Measurements from ENCODE around the gene GRIP2.

The GRIP2 gene

DNA sequence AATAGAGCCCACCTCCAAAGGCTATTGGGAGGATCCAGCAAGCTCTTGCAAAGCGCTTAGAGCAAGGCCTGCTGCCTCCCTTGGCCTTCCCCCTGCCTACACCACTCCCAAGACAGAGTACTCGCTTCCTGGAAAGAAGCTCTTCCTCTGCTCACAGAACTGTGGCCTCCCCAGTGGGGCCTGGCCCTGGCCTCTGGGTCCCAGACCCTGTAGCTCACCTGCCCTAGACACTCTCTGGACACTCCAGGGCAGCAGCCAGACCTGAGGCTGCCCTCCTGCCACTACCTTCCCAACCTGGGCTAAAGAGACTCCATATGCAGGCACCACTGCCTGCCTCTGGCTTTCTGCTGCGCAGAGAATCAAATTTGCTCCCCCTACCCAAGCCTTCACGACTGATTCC, 49.9 kb downstream of the GRIP2 start:
- Histone ChIP-seq H3K4ac (ENCODE audit: low read depth, low read length) (no peak overlapping the region), H3K27ac (ENCODE audit: low read depth, low read length) (no peak overlapping the region), H3K27me3 (ENCODE audit: insufficient read depth, low read length, poor library complexity) (no peaks in the 10 kb centered on the region), H3K9ac (ENCODE audit: low read length) (no peak overlapping the region), H4K8ac (ENCODE audit: low read depth, low read length) (no peak overlapping the region), H2AK5ac (ENCODE audit: low read length) (no peak overlapping the region), H3K4me1 (ENCODE audit: control insufficient read depth, low read depth, low read length) (no peaks in the 10 kb centered on the region), H3K23ac (ENCODE audit: low read length) (no peak overlapping the region), H3K79me2 (ENCODE audit: control insufficient read depth, insufficient read depth, low read length) (no peaks in the 10 kb centered on the region), H2BK15ac (replicated peaks; ENCODE audit: low read depth) (no peak overlapping the region), H3K79me1 (ENCODE audit: low read length) (no peaks in the 10 kb centered on the region), H2BK120ac (ENCODE audit: low read depth, low read length) (no peak overlapping the region), H3K4me2 (ENCODE audit: low read length) (no peak overlapping the region), H3K4me3 (ENCODE audit: low read length) (no peak overlapping the region), H4K5ac (ENCODE audit: low read length) (no peak overlapping the region), H3K36me3 (ENCODE audit: control insufficient read depth, insufficient read depth, low read length) (peaks cover 2% of the 10 kb centered on the region), H3K56ac (ENCODE audit: low read length) (no peak overlapping the region), H3K18ac (ENCODE audit: low read length) (no peak overlapping the region), H2BK5ac (ENCODE audit: low read length) (no peak overlapping the region)
- no peak for DNase-seq
- no CpG with 5 or more reads among the region's 4 CpGs for WGBS (ENCODE audit: extremely low coverage, insufficient coverage, low lambda C conversion rate)

DNA sequence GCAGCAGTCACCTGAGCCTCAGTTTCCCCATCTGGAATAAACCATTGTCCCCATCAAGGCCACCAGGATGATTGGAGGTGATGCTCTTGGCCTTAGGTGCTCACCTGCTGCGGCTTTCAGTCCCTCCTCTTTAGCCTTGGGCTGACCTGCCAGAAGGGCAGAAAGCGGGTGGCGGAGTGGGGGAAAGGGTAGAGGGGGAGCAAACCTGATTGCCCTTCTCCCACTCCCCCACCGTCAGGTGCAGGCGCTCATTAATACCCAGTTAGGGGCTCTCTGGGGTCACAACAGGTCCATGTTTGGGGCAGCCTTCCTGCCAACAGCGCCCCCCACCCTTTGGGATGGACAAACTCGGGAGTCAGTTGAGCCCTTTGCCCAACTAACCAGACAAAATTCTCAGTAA, 50.5 kb downstream of the GRIP2 start:
- Histone ChIP-seq H3K4me2 (ENCODE audit: low read length) (no peak overlapping the region), H3K23ac (ENCODE audit: low read length) (no peak overlapping the region), H2BK15ac (replicated peaks; ENCODE audit: low read depth) (no peak overlapping the region), H3K4me1 (ENCODE audit: control insufficient read depth, low read depth, low read length) (no peaks in the 10 kb centered on the region), H3K79me2 (ENCODE audit: control insufficient read depth, insufficient read depth, low read length) (no peaks in the 10 kb centered on the region), H2BK120ac (ENCODE audit: low read depth, low read length) (no peak overlapping the region), H3K56ac (ENCODE audit: low read length) (no peak overlapping the region), H4K5ac (ENCODE audit: low read length) (no peak overlapping the region), H3K4ac (ENCODE audit: low read depth, low read length) (no peak overlapping the region), H3K79me1 (ENCODE audit: low read length) (no peaks in the 10 kb centered on the region), H3K27ac (ENCODE audit: low read depth, low read length) (no peak overlapping the region), H3K4me3 (ENCODE audit: low read length) (no peak overlapping the region), H3K18ac (ENCODE audit: low read length) (no peak overlapping the region), H2BK5ac (ENCODE audit: low read length) (no peak overlapping the region), H3K27me3 (ENCODE audit: insufficient read depth, low read length, poor library complexity) (no peaks in the 10 kb centered on the region), H4K8ac (ENCODE audit: low read depth, low read length) (no peak overlapping the region), H2AK5ac (ENCODE audit: low read length) (no peak overlapping the region), H3K9ac (ENCODE audit: low read length) (no peak overlapping the region), H3K36me3 (ENCODE audit: control insufficient read depth, insufficient read depth, low read length) (peaks cover 2% of the 10 kb centered on the region)
- DNase-seq, result no peak
- WGBS (ENCODE audit: extremely low coverage, insufficient coverage, low lambda C conversion rate), result no CpG with 5 or more reads among the region's 7 CpGs

DNA sequence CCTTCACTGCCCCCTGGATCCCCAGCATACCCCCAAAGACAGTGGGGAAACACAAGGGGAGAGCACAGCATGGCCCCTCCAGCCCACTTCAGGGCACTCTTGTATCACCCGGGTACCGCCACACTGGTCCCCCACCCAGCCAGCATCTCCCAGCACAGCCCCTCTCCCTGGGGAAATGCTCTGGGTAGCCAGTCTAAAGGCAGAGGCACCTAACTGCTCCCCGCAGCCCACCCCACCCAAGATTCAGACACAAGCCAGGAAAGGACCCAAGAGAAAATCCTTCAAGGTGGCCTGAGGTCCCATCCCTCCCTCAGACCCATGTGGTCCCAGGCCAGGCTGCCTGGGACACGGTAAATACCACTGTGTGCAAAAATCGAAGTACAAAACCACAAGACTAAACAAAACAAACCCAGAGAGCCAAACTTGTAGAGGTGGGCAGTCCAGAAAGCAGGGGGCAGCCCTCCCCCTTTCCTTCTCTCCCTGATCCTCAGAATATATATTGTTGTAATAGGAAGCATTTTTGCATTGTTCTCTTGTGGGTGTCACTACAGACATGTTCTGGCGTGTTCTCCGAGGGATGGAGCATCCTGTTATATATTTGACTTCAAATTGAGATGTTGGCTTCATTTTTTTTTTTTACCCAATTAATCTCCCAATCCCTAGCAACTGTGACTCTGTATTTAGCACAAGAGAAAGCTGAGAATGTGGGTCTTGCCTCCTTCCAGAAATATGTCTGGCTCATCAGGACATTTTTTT, 51.7 kb downstream of the GRIP2 start:
- H2BK5ac ChIP-seq (ENCODE audit: low read length), result no peak overlapping the region
- H3K79me2 ChIP-seq (ENCODE audit: control insufficient read depth, insufficient read depth, low read length), result no peaks in the 10 kb centered on the region
- H3K27ac ChIP-seq (ENCODE audit: low read depth, low read length), result no peak overlapping the region
- no peak overlapping the region for H3K23ac ChIP-seq (ENCODE audit: low read length)
- H3K4me3 ChIP-seq (ENCODE audit: low read length), result no peak overlapping the region
- WGBS (ENCODE audit: extremely low coverage, insufficient coverage, low lambda C conversion rate), result no CpG with 5 or more reads among the region's 7 CpGs
- no peak for DNase-seq
- no peak overlapping the region for H3K56ac ChIP-seq (ENCODE audit: low read length)
- no peak overlapping the region for H2BK15ac ChIP-seq (replicated peaks; ENCODE audit: low read depth)
- no peaks in the 10 kb centered on the region for H3K79me1 ChIP-seq (ENCODE audit: low read length)
- H3K9ac ChIP-seq (ENCODE audit: low read length), result no peak overlapping the region
- H3K4ac ChIP-seq (ENCODE audit: low read depth, low read length), result no peak overlapping the region
- H4K8ac ChIP-seq (ENCODE audit: low read depth, low read length), result no peak overlapping the region
- no peak overlapping the region for H4K5ac ChIP-seq (ENCODE audit: low read length)
- H3K36me3 ChIP-seq (ENCODE audit: control insufficient read depth, insufficient read depth, low read length), result peaks cover 2% of the 10 kb centered on the region
- H2AK5ac ChIP-seq (ENCODE audit: low read length), result no peak overlapping the region
- no peaks in the 10 kb centered on the region for H3K27me3 ChIP-seq (ENCODE audit: insufficient read depth, low read length, poor library complexity)
- H3K18ac ChIP-seq (ENCODE audit: low read length), result no peak overlapping the region
- no peak overlapping the region for H2BK120ac ChIP-seq (ENCODE audit: low read depth, low read length)
- H3K4me1 ChIP-seq (ENCODE audit: control insufficient read depth, low read depth, low read length), result no peaks in the 10 kb centered on the region
- H3K4me2 ChIP-seq (ENCODE audit: low read length), result no peak overlapping the region

DNA sequence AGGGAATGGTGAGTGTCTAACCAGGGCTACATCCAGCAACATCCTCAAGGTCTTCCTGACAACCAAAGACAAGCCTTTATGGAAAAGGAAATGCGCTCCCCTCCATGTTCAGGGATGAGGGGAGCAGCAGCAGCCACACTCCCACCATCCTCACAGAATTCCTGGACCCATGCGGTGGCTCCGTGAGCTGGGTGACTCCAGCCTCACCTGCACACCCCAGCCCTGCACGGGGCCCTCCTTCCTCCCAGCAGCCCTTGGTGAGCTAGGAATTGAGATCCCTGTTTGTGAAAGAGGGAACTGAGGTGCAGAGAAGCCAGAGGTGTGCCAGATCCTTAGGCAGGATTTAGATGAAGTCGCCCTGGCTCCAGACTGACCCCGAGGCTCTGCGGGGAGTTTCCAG, 52.3 kb downstream of the GRIP2 start:
- Histone ChIP-seq H2BK120ac (ENCODE audit: low read depth, low read length) (no peak overlapping the region), H3K27me3 (ENCODE audit: insufficient read depth, low read length, poor library complexity) (no peaks in the 10 kb centered on the region), H3K4me3 (ENCODE audit: low read length) (no peak overlapping the region), H3K9ac (ENCODE audit: low read length) (no peak overlapping the region), H2BK5ac (ENCODE audit: low read length) (no peak overlapping the region), H3K4ac (ENCODE audit: low read depth, low read length) (no peak overlapping the region), H2AK5ac (ENCODE audit: low read length) (no peak overlapping the region), H3K23ac (ENCODE audit: low read length) (no peak overlapping the region), H3K27ac (ENCODE audit: low read depth, low read length) (no peak overlapping the region), H3K79me1 (ENCODE audit: low read length) (no peaks in the 10 kb centered on the region), H2BK15ac (replicated peaks; ENCODE audit: low read depth) (no peak overlapping the region), H3K56ac (ENCODE audit: low read length) (no peak overlapping the region), H3K79me2 (ENCODE audit: control insufficient read depth, insufficient read depth, low read length) (no peaks in the 10 kb centered on the region), H3K36me3 (ENCODE audit: control insufficient read depth, insufficient read depth, low read length) (peaks cover 2% of the 10 kb centered on the region), H3K4me2 (ENCODE audit: low read length) (no peak overlapping the region), H4K5ac (ENCODE audit: low read length) (no peak overlapping the region), H3K18ac (ENCODE audit: low read length) (no peak overlapping the region), H3K4me1 (ENCODE audit: control insufficient read depth, low read depth, low read length) (no peaks in the 10 kb centered on the region), H4K8ac (ENCODE audit: low read depth, low read length) (no peak overlapping the region)
- no CpG with 5 or more reads among the region's 7 CpGs for WGBS (ENCODE audit: extremely low coverage, insufficient coverage, low lambda C conversion rate)
- DNase-seq, result no peak

DNA sequence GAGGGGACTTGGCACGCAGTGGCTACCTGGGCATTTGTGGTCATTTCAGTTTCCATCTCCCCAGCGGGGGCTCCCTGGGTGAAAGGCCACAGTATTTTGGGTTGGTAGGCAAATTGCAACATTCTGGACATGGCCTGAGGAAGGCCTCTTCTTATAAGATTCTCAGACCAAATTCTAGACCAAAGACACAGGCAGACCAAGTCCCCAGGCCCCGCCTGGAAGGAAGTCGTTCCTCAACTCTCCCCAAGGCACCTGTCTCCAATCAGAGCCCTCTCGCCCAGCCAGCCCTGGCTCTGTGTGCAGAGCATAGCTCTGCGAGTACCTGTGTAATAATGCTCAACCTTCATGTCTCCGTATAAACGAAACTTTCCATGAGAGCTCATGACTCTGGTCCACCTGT, 53.1 kb downstream of the GRIP2 start:
- no peak overlapping the region for H4K8ac ChIP-seq (ENCODE audit: low read depth, low read length)
- no CpG with 5 or more reads among the region's 8 CpGs for WGBS (ENCODE audit: extremely low coverage, insufficient coverage, low lambda C conversion rate)
- no peak overlapping the region for H2AK5ac ChIP-seq (ENCODE audit: low read length)
- no peak overlapping the region for H3K4me2 ChIP-seq (ENCODE audit: low read length)
- no peak overlapping the region for H2BK5ac ChIP-seq (ENCODE audit: low read length)
- no peak overlapping the region for H3K4me3 ChIP-seq (ENCODE audit: low read length)
- peaks cover 2% of the 10 kb centered on the region for H3K36me3 ChIP-seq (ENCODE audit: control insufficient read depth, insufficient read depth, low read length)
- no peak for DNase-seq
- no peaks in the 10 kb centered on the region for H3K79me1 ChIP-seq (ENCODE audit: low read length)
- no peak overlapping the region for H3K4ac ChIP-seq (ENCODE audit: low read depth, low read length)
- no peak overlapping the region for H3K9ac ChIP-seq (ENCODE audit: low read length)
- H3K27me3 ChIP-seq (ENCODE audit: insufficient read depth, low read length, poor library complexity), result no peaks in the 10 kb centered on the region
- H3K18ac ChIP-seq (ENCODE audit: low read length), result no peak overlapping the region
- no peak overlapping the region for H4K5ac ChIP-seq (ENCODE audit: low read length)
- H2BK120ac ChIP-seq (ENCODE audit: low read depth, low read length), result no peak overlapping the region
- no peak overlapping the region for H3K56ac ChIP-seq (ENCODE audit: low read length)
- no peaks in the 10 kb centered on the region for H3K79me2 ChIP-seq (ENCODE audit: control insufficient read depth, insufficient read depth, low read length)
- no peaks in the 10 kb centered on the region for H3K4me1 ChIP-seq (ENCODE audit: control insufficient read depth, low read depth, low read length)
- no peak overlapping the region for H3K27ac ChIP-seq (ENCODE audit: low read depth, low read length)
- H3K23ac ChIP-seq (ENCODE audit: low read length), result no peak overlapping the region
- no peak overlapping the region for H2BK15ac ChIP-seq (replicated peaks; ENCODE audit: low read depth)

DNA sequence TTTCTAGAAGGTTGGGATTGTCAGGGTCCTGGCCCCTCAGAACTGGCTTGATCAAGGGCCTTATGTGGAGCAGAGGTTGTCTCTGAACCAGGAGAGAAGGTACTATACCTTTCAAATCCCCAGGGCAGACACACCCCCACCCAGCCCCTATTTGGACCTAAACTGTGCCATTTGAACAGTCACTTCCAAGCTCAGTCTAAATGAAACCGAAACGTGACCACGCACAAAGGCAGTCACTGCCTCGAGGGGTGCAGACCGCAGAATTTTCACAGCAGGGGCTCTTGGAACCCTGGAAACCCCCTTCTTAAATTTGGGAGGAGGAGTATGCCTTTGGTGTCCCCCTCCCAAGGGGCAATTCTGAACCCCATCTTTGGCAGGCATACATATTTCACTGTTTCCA, 53.7 kb downstream of the GRIP2 start:
- H3K9ac ChIP-seq (ENCODE audit: low read length), result no peak overlapping the region
- no peaks in the 10 kb centered on the region for H3K4me1 ChIP-seq (ENCODE audit: control insufficient read depth, low read depth, low read length)
- H3K23ac ChIP-seq (ENCODE audit: low read length), result no peak overlapping the region
- H3K27me3 ChIP-seq (ENCODE audit: insufficient read depth, low read length, poor library complexity), result no peaks in the 10 kb centered on the region
- no peak overlapping the region for H3K4me3 ChIP-seq (ENCODE audit: low read length)
- no peak overlapping the region for H2AK5ac ChIP-seq (ENCODE audit: low read length)
- H3K4me2 ChIP-seq (ENCODE audit: low read length), result no peak overlapping the region
- H3K4ac ChIP-seq (ENCODE audit: low read depth, low read length), result no peak overlapping the region
- H3K79me2 ChIP-seq (ENCODE audit: control insufficient read depth, insufficient read depth, low read length), result no peaks in the 10 kb centered on the region
- no CpG with 5 or more reads among the region's 5 CpGs for WGBS (ENCODE audit: extremely low coverage, insufficient coverage, low lambda C conversion rate)
- no peak overlapping the region for H3K56ac ChIP-seq (ENCODE audit: low read length)
- H2BK5ac ChIP-seq (ENCODE audit: low read length), result no peak overlapping the region
- H3K18ac ChIP-seq (ENCODE audit: low read length), result no peak overlapping the region
- no peaks in the 10 kb centered on the region for H3K79me1 ChIP-seq (ENCODE audit: low read length)
- no peak overlapping the region for H3K27ac ChIP-seq (ENCODE audit: low read depth, low read length)
- H3K36me3 ChIP-seq (ENCODE audit: control insufficient read depth, insufficient read depth, low read length), result peaks cover 7% of the 10 kb centered on the region
- H2BK120ac ChIP-seq (ENCODE audit: low read depth, low read length), result no peak overlapping the region
- no peak overlapping the region for H4K5ac ChIP-seq (ENCODE audit: low read length)
- DNase-seq, result no peak
- H2BK15ac ChIP-seq (replicated peaks; ENCODE audit: low read depth), result no peak overlapping the region
- H4K8ac ChIP-seq (ENCODE audit: low read depth, low read length), result no peak overlapping the region
